Activated naive CD8-positive, alpha-beta T cell (primary cell): ENCODE data around the gene AGAP5.

Experiments
- H3K27ac Mint-ChIP-seq: one replicate; pipeline ENCODE4 v1.8.0; 2021; ENCODE audit warnings: mixed read lengths
- H3K27me3 Mint-ChIP-seq: one replicate; pipeline ENCODE4 v1.8.0; 2021; ENCODE audit warnings: mixed read lengths
- H3K36me3 Mint-ChIP-seq: one replicate; pipeline ENCODE4 v1.8.0; 2021; ENCODE audit warnings: mixed read lengths
- H3K4me1 Mint-ChIP-seq: one replicate; pipeline ENCODE4 v1.8.0; 2021; ENCODE audit warnings: low read depth, mixed read lengths
- H3K4me3 Mint-ChIP-seq: one replicate; pipeline ENCODE4 v1.8.0; 2021; ENCODE audit warnings: mild to moderate bottlenecking, mixed read lengths
- H3K9me3 Mint-ChIP-seq: one replicate; pipeline ENCODE4 v1.8.0; 2021; ENCODE audit warnings: low read depth, mixed read lengths

Gene AGAP5

DNA sequence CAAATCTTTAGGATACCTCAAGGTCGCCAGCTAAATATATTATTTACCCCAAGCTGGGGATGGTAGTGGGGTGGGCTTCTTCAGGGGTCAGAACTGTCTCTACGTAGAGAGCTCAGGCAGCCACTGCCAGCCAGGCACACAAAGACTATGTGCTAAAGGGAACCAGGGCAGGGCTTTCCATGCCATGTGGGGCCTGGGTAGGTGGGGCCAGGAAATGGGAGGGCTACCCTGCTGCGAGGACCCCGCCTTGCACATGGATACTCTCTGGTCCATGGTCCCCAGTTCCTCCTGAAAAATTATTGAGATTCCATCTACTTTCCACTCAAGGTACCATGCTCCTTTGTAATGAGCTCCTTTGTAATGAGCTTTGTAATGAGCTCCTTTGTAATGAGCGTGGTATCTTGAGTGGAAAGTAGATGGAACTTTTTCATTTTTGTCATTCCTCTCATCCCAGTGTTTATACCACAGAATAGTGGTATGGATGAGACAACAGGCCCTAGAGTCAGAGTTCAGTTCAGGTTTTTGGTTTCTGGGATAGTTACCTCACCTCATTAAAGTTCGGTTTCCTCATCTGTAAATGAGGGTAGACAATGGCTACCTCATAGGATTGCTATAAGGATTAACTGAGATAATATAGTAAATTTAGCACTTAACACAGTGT is 47.9 kb downstream of the AGAP5 start:
- H3K27ac Mint-ChIP-seq, result no peak overlapping the region

DNA sequence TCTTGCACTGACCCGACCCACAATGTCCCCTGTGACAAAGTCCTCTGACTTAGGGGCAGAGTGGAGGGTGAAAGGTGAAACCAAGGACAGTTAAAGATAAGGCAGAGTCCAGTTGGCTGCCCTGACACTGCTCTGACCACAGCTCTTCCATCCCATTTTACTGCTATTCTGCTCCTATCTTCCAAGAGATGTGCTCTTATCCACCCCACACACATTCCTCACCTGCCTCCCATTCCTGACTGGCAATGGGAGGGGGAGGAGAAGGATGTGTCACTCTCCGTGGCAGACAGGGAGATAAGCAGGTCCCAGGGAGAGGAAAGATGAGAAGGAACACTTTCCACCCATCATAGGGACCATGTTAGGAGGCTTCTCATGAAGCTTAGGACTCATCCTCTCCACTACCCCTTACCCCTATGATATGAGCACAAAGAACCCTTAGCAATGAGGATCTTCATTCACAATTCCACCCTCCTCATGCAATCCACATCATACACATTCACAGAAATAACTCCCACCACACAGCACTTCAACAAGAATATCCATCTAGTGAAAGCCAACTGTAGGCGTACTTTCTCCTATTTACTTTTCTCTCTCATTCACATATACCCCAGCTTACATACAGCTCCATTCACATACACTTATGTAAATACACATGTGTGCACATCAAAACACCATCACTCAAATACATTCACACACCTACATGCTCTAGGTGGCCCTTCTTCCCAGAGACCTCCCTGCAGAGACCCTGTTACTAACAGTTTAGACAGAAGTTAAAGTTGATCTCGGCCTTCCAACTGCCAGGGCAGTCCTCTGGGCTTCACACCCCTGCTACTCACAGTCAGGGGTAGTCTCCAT is 48.7 kb downstream of the AGAP5 start:
- Mint-ChIP-seq H3K4me3 (peak overlapping the region; percentile 49), H3K36me3 (no peaks in the 10 kb centered on the region), H3K9me3 (no peaks in the 10 kb centered on the region), H3K4me1 (peaks cover 1% of the 10 kb centered on the region), H3K27me3 (no peaks in the 10 kb centered on the region), H3K27ac (no peak overlapping the region)

More for the DNA sequence above, 47.9 kb downstream of the AGAP5 start:
- Mint-ChIP-seq H3K4me1 (peaks cover under 1% of the 10 kb centered on the region), H3K9me3 (no peaks in the 10 kb centered on the region), H3K36me3 (no peaks in the 10 kb centered on the region), H3K4me3 (no peak overlapping the region), H3K27me3 (no peaks in the 10 kb centered on the region)

DNA sequence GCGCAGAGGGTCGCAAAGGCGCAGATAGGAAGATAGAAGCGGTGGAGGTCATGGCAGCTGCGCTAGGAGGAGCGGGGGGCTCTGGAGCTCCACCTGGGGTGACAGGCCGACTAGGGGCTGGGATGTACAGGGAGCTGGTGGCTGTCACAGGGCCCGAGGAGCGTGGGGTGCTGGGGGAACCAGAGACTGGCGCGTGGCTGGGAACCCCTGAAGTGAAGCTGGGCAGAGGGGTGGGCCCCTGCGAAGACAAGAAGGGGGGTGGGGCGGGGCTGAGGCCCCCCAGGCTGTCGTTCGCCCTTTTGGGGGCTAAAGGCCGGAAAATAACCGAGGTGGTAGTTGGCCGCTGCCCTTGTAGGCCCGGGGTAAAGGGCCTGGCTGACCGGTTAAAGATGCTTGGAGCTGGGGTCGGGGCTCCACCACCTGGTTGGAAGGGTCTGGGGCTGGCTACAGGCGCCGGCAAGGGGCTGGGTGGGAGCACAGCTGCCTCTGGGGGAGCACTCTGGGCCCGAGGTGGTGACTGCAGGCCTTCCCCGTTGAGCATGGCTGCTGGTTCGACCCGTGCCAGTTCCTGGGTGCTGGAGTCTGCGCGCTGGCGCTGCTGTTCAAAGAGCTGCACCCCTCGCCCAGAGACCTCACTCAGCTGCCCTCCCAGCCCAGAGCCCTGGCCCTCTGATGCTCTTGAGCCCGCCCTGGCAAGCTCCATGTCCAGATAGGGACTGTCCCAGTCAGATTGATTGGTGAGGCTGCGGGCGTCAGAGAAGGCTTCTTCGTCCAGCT is 49.8 kb downstream of the AGAP5 start:
- Mint-ChIP-seq H3K4me1 (peaks cover 7% of the 10 kb centered on the region), H3K4me3 (peak overlapping the region; percentile 72), H3K9me3 (no peaks in the 10 kb centered on the region), H3K36me3 (no peaks in the 10 kb centered on the region), H3K27me3 (peaks cover 2% of the 10 kb centered on the region), H3K27ac (no peak overlapping the region)

DNA sequence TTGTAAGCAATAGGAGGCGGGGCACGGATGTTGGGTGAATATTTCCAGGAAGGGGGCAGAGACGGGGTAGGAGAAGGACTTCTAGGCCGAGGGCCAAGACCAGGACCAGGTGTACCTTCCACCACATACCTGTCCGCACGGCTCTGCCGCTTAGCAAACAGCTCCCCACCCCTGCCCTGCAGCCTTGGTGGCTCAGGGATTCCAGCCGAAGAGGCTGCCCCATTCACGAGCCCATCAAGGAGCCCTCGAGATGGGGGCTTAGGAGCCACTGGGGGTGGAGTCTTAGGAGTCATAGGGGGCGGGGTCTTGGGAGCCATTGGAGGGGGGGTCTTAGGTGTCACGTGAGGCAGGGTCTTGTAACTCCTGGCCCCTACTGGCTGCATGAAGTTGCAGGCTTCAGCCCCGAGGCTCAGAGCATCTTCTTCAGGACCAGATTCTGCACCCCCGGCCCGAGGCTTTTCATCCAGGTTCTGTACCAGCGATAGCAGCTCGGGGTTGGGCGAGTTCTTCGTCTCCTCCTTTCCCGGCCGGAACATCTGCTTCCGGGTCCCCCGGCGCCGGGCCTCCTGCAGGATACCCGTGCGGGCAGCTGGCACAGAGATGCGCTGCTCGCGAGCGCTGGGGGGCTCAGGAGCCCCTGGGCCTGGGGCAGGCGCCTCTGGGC is 50.6 kb downstream of the AGAP5 start:
- peak overlapping the region; percentile 72 for H3K4me3 Mint-ChIP-seq
- H3K27me3 Mint-ChIP-seq, result peaks cover 2% of the 10 kb centered on the region
- no peaks in the 10 kb centered on the region for H3K36me3 Mint-ChIP-seq
- H3K4me1 Mint-ChIP-seq, result peaks cover 7% of the 10 kb centered on the region
- H3K27ac Mint-ChIP-seq, result no peak overlapping the region
- no peaks in the 10 kb centered on the region for H3K9me3 Mint-ChIP-seq

DNA sequence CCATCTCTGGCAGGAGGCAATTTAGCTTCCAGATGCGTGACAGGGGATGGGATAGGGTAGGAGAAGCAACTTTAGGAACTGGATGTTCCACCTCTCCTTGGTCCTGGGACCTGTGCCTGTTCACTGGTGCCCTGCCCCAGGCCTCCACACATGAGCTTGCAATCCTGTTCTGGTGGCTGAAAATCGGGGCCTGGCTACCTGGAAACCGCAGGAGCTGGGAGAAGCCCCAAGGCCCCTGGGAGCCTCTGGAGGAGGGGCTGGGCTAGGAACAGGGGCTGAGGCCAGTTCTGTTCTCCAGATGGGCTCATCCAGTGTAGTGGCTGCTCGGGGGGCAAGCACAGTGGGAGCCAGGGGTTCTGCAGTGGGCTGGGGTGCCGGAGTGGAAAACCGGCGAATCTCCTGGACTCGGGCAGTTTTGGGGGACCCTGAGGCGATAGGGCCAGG is 51.3 kb downstream of the AGAP5 start:
- Mint-ChIP-seq H3K9me3 (no peaks in the 10 kb centered on the region), H3K4me1 (peaks cover 7% of the 10 kb centered on the region), H3K4me3 (peak overlapping the region; percentile 72), H3K36me3 (no peaks in the 10 kb centered on the region), H3K27me3 (peaks cover 2% of the 10 kb centered on the region), H3K27ac (no peak overlapping the region)

DNA sequence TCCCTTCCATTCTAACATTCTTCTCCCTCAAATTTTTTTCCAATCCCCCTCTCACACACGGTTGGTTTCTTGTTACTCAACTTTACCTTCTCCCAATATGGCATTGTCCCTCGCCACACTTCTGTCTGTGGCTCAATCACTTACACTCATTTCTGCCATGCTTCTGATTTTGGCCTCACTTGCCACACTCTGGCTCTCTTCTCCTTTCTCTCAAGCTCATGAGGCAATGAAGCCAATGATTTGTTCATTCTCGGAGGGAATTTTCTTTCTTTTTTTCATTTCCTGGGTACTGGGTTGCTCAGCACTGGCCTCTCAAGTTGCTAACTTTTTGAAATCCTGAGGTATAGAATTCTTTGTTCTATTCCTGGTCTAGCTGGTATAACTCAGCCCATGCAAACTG is 52.7 kb downstream of the AGAP5 start:
- Mint-ChIP-seq H3K27ac (no peak overlapping the region), H3K4me1 (peaks cover 7% of the 10 kb centered on the region), H3K27me3 (peaks cover 2% of the 10 kb centered on the region), H3K36me3 (no peaks in the 10 kb centered on the region), H3K9me3 (no peaks in the 10 kb centered on the region), H3K4me3 (no peak overlapping the region)

DNA sequence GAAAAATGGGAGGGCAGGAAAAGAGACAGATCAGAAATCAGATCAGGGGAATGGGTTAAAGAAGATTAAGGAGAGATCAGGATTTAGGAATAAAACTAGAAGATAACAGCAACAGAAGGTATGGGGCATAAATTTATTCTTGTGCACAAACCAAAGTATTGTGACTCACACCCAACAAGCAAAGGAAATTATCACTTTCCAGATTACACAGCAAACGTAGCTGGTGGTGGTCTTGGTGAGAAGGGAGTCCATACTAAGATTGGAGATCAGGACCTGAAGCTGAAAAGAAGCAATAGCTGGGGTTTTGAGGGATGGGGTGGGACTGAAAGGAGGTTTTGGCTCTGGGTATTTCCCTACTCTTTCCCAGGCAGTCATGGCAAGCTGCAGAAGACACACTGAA is 53.1 kb downstream of the AGAP5 start:
- Mint-ChIP-seq H3K27ac (no peak overlapping the region), H3K4me1 (peaks cover 7% of the 10 kb centered on the region), H3K36me3 (no peaks in the 10 kb centered on the region), H3K4me3 (no peak overlapping the region), H3K9me3 (no peaks in the 10 kb centered on the region), H3K27me3 (peaks cover 2% of the 10 kb centered on the region)

DNA sequence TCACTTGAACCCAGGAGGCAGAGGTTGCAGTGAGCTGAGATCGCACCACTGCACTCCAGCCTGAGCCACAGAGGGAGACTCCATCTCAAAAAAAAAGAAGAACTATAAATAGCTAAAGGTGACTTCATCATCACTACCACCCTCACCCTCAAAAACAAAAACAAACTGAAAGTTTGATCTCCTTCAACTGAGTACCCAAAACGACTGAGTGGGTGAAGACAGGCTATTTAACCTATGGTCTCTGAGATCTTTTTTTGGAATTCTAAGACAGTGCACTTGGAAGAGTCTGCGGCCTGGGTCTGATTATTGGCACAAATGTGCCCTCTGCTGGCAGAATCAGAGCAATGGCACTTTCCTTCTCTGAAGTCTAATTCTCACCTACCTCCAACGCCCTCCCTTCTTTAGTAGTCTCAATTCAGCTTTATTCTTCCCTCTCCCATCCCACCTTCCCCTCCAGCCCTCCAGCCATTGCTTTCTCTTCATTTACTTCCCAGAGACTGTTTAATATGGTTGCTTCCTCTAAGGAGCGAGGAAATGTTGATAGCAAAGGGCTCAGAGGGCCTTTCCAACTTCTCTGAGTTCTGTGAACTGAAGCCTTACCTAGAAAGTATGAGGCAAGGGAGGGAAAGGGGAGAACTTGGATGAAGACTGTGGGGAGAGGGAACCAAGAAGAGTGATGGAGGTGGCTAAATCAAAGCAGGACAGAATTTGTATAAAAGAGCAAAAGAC is 53.7 kb downstream of the AGAP5 start:
- Mint-ChIP-seq H3K27ac (no peak overlapping the region), H3K4me3 (peak overlapping the region; percentile 38), H3K9me3 (no peaks in the 10 kb centered on the region)

DNA sequence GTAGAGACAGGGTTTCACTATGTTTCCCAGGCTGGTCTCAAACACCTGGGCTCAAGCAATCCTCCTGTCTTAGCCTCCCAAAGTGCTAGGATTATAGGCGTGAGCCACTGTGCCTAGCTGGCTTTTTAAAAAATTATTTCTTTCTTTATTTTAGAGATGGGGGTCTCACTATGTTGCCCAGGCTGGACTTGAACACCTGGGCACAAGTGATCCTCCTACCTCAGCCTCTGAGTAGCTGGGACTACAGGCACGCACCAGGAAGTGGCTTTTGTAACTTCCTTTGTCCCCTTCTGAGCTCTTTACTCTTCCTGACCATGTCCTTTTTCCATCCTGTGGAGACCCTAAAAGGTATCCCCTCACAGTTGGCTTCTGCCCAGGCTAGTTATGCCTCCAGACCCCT is 54.5 kb downstream of the AGAP5 start:
- H3K9me3 Mint-ChIP-seq, result no peaks in the 10 kb centered on the region
- H3K4me1 Mint-ChIP-seq, result peaks cover 7% of the 10 kb centered on the region
- H3K27me3 Mint-ChIP-seq, result peaks cover 2% of the 10 kb centered on the region
- no peak overlapping the region for H3K4me3 Mint-ChIP-seq
- H3K36me3 Mint-ChIP-seq, result no peaks in the 10 kb centered on the region
- no peak overlapping the region for H3K27ac Mint-ChIP-seq

More for the DNA sequence above, 53.7 kb downstream of the AGAP5 start:
- peaks cover 7% of the 10 kb centered on the region for H3K4me1 Mint-ChIP-seq
- no peaks in the 10 kb centered on the region for H3K36me3 Mint-ChIP-seq
- peaks cover 2% of the 10 kb centered on the region for H3K27me3 Mint-ChIP-seq

DNA sequence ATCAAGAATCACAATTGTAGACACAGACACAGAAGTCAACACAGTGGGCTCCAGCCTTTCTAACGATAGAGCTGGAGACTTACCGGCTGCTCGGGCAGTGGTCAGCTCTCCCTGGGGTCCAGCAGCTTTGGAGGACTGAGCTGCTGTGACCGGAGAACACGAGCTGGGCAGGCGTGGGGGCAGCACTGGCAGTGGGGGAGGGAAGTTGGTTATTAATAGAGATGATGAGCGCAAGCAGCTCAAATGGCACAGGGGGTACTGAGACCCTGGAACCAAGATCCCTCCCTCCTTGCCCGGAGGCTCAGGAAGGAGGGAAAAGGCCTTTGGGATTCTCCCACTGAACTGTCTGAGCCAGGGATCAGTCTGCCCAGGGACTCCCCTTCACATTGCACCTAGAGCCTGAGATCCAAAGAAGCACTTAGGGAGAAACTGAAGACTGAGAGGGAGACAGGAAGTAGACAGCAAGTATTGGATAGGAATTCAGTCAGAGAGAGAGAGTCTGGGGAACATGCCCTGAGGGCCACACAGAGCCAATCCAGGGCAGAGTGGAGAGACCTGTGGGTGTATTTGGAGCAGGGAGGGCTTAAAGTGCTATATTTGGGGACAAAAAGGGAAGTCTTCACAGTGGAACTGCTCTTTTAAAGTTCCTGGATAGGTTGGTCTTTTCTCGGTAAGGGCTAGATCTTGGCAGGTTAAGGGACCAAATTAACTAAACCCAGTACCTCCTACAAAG is 56.4 kb downstream of the AGAP5 start, which contains the start of gene MYOZ1:
Gene MYOZ1, minus strand, starts transcription at position 147 of the 733 bp plus-strand sequence. CDS start 1,457 bp downstream, outside the sequence.
- no peak within 1 kb of the TSS for H3K27ac Mint-ChIP-seq
- no peaks in the 10 kb centered on the region for H3K9me3 Mint-ChIP-seq
- H3K4me1 Mint-ChIP-seq, result peaks cover 7% of the 10 kb centered on the region
- peaks cover 2% of the 10 kb centered on the region for H3K27me3 Mint-ChIP-seq
- no peaks in the 10 kb centered on the region for H3K36me3 Mint-ChIP-seq
- no peak within 1 kb of the TSS for H3K4me3 Mint-ChIP-seq

DNA sequence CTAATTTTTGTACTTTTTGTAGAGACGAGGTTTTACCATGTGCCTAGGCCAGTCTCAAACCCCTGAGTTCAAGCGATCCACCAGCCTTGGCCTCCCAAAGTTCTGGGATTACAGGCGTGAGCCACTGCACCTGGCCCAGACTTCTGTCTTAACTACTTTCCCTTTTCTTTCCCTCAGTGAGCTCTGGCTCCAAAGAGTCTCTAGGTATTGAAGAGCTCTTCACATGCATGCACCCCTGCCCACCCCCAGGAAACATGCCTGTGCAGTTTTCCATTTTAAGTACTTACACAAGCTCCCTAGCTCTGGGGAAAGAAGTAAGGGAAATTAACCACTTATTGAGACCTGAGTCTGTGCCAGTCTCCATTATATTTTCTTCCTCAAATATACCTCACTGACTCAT is 58.6 kb downstream of the AGAP5 start:
- Mint-ChIP-seq H3K36me3 (no peaks in the 10 kb centered on the region), H3K4me1 (peaks cover 6% of the 10 kb centered on the region), H3K4me3 (no peak overlapping the region), H3K27ac (no peak overlapping the region), H3K9me3 (no peaks in the 10 kb centered on the region), H3K27me3 (peaks cover 2% of the 10 kb centered on the region)

DNA sequence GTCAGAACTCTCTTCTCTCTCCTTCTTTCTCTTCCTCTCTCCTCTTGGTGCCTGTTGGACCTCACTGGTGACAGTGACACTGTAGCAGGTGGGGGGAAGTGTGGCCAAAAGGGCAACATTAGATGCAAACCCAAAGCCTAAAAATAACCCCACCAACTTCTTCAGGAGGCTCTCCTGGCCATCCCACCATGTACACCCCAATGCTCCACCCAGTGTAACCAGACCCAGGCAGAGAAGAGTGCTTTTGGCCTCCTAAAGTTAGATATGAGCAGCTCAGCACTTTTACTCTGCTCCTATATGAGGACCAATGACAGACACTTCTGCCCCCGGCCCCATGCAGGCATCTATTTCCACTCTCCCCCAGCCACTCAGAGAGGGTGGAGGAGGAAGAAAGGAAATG is 62.1 kb downstream of the AGAP5 start:
- Mint-ChIP-seq H3K4me3 (no peak overlapping the region), H3K36me3 (no peaks in the 10 kb centered on the region), H3K27me3 (no peaks in the 10 kb centered on the region), H3K4me1 (no peaks in the 10 kb centered on the region), H3K9me3 (no peaks in the 10 kb centered on the region), H3K27ac (no peak overlapping the region)

DNA sequence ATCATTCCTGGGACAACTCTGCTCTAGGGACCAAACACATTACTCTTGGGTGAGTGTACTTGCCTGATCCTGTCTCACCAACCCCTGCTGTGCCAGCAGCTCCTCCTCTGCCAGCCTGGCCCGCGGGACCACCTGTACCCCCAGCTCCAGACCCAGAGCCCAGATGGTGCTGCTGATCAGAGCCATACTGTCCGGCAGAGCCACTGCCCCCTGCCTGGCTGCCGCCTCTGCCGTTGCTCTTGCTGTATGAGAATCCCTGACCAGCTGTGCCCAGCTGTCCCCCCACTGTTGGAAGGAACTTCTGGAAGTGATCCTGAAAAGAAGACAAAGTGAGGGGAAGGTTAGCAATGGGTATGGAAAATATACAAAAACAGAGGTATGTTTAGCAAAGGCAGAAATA is 63.5 kb downstream of the AGAP5 start:
- no peaks in the 10 kb centered on the region for H3K4me1 Mint-ChIP-seq
- no peaks in the 10 kb centered on the region for H3K9me3 Mint-ChIP-seq
- H3K36me3 Mint-ChIP-seq, result no peaks in the 10 kb centered on the region
- H3K4me3 Mint-ChIP-seq, result no peak overlapping the region
- H3K27ac Mint-ChIP-seq, result no peak overlapping the region
- no peaks in the 10 kb centered on the region for H3K27me3 Mint-ChIP-seq
